IPS-NIHi7 (cell line): ENCODE measurements around the gene GALNTL6.

Experiments used
- DNase-seq: peaks from one replicate; pipeline ENCODE4 v3.0.0; 2012; ENCODE audit warnings: mixed read lengths; ENCODE audit errors: extremely low spot score

GALNTL6 gene

GRCh38 chr4:172806841-172807240 lies 993.6 kb downstream of the GALNTL6 start:
- DNase-seq: no peak

DNA sequence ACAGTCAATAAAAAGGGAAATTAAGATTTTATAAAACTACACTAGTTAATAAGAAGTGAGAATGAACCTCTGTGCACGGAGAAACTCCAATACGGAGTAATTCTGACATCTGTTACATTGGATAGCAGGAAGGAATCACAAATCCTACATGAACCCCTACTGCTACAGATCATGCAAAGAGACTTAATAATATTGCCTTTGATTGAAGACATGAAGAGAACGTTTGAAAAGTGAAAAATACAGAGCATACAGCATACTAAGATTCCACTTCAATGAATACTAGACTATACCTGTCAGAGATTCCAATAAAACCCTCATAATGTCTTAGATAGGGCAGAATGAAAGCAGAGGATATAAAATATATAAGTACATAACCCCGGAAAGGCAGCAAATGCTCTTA lies 995.0 kb downstream of the GALNTL6 start:
- DNase-seq: no peak

DNA sequence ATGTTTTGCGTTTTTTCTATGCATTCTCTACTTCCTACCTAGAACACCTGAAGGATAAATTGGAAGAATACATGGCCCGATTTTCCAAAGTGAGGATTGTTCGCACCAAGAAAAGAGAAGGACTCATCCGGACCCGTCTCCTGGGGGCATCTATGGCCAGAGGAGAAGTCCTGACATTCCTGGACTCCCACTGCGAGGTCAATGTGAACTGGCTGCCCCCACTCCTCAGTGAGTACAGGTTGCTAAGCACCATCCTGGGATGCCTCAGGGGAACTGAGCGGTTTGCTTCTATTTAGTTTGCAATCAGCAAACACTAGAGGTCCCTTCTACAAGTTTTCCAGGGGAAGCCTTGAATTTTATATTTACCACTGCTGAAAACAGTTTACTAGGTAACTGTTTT lies 996.1 kb downstream of the GALNTL6 start:
- DNase-seq: peak; percentile 88

GRCh38 chr4:172813359-172813923 lies 1000.2 kb downstream of the GALNTL6 start:
- no peak for DNase-seq

DNA sequence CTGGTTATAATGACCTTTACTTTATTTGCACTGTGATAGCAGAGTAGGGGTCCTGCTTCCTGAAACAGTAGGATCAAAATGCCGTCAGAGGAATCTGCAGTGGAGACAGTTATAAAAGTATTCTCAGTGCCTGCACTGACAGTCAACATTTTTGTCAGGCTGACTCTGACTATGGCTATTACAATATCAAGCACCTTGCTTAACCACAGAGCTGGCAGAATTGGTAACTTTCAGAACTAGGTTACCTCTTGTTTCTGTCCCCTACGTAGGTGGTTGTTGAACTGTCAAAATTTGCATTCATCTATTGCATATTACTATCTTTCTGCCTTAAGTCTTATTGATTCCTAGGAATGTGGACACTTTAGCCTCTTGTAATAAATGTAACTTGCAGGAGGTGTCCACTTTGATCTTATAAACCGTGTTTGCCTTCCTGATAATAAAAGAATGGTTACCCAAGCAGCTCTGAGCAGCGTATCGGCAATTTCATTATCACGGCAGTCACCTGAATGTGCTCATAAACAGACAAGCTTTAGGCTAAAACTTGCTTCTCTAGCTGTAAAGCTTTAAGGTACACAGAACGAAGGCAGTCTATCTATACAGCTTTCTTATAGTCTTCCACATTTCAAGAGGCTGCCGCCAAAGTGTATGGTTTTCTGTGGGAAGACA lies 1002.4 kb downstream of the GALNTL6 start:
- no peak for DNase-seq

DNA sequence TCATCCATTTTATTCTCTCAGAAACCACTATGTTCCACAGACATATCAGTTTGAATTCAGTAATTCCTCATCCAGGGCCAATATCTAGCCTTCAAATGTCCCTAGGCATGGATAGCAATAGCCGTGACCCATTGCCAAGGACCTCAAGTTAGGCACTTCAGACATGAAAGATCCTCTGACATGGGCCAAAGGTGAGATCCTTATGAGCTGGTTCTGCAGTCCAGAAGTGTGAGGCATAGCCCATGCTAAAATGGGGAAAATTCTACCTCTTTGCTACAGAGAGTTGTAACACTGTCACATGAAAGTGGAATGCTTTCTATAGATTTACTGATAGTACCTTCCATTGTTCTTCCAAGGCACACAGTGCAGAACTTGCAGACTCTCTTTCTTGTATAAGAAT lies 1005.7 kb downstream of the GALNTL6 start:
- DNase-seq: no peak

DNA sequence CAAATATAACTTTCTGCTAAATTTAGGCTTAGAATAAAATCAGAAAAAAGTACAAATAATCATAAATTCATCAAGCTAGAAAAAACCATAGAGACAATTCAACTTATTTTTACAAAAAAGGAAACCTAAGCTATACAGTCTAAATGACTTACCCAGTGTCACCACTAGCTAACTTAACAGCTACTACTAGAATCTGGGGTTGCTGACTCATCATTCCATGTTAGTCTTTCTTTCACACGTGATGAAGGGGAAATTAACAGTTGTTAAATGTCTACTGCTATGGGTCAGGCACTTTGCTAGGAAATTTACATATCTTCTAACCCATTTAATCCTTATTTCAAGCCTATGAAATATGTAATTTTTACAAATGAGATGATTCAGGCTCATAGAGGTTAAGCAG lies 1006.1 kb downstream of the GALNTL6 start:
- DNase-seq: no peak

DNA sequence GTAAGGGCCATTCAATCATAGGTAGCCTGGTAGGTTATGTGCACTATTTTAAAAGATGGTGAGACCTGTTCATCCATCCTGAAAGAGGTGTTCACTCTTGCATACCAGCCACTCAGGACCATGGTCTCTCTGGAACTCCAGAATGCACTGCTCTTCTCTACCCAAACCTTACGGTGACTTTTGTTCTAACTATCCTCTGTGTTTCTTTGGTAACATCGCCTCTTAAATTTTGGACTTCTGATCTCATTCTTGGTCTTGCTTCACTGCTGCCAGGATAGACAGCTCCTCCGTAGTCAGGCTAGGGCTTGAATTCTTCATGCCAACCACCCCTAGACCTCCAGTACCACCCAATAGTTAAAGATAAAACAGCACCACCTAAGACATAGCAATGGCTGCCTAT lies 1009.1 kb downstream of the GALNTL6 start:
- no peak for DNase-seq

DNA sequence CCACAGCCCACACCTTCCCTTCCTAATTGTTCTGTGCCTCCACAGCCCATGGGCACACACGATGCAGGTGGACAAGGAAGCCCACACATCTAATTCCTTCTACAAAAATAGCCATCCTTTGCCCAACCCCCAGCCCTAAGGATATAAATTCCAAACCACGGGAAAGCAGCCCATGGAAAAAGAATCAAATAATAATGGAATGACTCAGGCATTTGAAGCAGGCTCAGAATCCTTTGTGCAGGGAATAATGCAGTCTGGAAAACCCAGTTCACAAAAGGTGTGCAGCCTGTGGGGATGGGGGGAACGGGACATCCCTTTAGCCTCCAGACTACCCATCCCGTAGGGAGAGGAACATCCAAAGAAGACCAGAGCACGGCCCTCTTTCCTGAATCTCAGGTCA lies 1013.1 kb downstream of the GALNTL6 start:
- no peak for DNase-seq

DNA sequence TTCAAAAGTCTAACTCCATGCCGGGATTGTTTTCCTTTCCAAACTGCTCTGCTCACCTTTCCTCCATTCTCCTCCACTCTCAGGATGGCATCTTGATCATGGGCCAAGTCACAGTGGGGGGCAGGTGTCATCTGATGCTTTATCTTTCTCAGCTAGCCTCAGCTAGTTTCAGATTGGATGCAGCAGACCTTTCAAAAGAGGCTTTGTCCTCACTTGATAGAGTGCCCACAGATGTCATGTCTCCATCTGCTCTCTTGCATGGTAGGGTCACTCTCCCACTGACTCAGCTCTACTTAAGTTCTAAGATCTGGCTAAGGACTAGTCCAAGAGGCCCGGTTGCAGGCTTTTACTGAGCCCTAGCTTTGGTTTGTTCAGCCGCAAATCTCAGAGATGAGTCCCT lies 1013.7 kb downstream of the GALNTL6 start:
- no peak for DNase-seq

GRCh38 chr4:172830295-172830764 lies 1017.1 kb downstream of the GALNTL6 start:
- no peak for DNase-seq

DNA sequence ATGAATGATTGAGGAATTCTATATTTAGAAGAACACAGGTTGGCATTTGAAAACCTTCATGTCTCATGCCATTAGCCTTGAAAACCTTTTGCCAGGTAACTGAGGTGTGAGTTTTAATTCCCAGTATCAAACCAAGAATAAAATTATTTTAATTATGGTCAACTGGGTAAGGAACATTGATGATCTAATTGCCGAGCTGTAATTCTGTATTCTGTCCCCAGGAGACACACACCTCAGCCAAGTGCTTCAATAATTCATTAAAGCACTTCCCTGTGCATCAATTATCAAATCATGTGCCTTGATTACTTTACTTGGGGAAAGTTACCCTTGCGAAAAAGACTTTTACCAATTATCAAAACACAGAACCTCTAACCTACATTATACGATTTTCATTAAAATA lies 1023.5 kb downstream of the GALNTL6 start:
- no peak for DNase-seq

- no peak for DNase-seq
Observed at GRCh38 chr4:172838111-172838510, 1024.9 kb downstream of the GALNTL6 start.

GRCh38 chr4:172838943-172839342 lies 1025.7 kb downstream of the GALNTL6 start:
- DNase-seq: no peak

- DNase-seq: no peak
Observed at GRCh38 chr4:172842779-172843178, 1029.6 kb downstream of the GALNTL6 start.

DNA sequence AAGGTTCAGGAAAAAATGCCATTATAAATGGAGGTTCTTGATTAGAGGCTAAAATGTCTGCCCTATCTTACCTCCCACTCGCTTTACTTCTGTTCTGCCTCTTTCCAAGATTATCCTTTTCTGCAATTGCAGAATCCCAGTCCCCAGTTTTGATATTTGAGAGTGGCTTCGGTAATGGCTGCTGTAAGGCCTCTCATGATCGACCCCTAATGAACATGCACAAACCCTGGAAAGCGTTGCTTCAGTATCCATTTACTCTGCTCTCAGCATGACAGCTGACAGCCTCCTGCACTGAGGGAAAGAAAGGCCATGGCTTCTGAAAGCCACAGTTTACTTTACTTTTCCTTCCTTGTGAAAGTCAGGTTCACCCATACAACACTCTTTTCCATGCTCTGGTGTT lies 1030.0 kb downstream of the GALNTL6 start:
- no peak for DNase-seq

DNA sequence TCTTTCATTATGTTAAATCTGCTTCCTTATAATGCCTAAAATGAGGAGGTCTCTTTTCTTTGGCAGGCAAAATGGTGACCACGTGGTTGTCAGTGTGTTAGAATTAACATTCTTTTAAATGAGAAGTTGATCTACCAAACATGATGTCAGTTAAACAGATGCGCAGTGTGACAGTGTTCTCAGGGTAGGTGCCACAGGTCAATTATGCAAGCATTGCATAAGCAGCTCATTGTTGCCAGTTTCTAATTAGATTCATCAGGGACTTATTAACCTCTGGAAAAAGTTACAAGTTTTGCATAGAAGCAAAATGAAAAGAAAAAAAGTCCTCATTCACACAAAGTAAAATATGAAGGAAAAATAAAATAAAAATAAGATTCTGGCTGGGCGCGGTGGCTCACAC lies 1031.4 kb downstream of the GALNTL6 start:
- DNase-seq: no peak

GRCh38 chr4:172845281-172845680 lies 1032.1 kb downstream of the GALNTL6 start:
- DNase-seq: no peak

DNA sequence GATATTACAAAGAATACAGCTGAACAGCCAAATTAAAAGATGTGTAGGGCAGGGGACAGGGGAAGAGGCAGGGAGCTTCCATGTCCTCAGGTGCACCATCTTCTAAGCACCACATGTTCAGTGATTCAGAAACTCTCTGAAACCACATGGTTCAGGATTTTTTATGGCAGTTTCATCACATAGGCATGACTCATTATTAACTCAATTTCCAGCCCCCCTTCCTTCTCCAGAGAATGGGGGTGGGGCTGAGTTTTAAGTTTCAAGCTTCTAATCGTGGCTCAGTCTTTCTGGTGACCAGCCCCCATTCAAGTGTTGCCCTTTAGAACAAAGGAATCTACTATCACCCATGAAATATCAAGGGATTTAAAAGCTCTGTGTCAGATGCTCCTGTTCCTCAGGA lies 1037.6 kb downstream of the GALNTL6 start:
- no peak for DNase-seq

DNA sequence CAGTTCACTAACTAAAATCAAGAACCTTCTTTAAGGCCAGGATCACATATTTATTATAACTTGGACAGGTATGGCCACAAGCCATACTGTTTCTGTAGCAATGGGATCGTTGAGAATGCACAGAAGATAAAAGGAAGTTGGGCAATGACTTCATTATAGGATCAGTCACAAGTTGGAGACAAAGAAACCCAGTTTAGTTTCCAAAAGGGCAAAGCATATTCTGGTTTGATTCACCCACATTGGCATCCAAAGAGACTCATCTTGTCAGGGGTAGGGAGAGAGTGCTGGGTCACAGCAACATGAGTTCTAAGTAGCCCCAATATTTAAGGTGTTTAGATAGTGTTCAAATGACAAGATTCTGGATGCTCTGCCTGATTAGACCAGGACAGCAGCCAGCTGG lies 1038.3 kb downstream of the GALNTL6 start:
- DNase-seq: no peak

DNA sequence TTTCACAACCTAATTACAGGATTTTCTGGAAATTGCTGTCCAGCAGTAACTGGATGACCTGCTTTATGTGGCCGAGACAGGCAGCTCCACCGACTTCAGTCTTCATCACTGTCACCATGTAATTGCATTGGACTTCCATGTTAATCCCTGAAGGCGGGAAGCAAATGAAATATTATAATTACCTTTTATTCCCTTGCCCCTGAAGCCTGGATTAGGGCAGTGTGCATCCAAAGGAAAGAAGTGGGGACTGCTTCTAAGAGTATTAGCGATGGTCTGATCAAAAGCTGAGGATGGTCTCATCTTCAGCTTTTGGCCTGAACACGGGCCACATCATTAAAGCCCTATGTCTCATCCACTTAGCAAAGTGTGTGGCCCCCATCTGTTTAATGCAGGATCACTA lies 1043.8 kb downstream of the GALNTL6 start:
- no peak for DNase-seq

- DNase-seq: no peak
Observed at GRCh38 chr4:172858731-172859230, 1045.6 kb downstream of the GALNTL6 start.

DNA sequence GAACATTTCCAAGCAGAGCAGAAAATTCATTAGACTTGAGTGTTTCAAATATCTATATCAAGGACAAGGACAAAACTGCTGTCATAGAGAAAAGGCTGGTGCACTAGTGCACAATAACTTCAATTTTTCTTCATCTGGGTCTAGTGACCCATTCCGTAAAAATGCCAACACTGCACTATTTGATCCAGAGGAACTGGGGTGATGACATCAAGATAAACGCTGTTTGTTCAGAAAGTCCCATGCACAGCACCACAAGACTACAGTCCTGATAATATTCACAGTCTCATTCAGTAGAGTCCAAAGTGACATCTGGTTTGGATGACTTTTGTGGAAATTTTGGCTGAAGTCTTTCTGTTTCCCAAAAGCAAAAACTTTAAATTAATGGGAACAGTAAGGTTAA lies 1051.9 kb downstream of the GALNTL6 start:
- DNase-seq: no peak
